SKM-1 (cell line): ENCODE measurements around the gene SDCBP2.

Experiments
- DNase-seq: peaks from one replicate; lab custom pipeline; 2025; ENCODE audit not compliant: unreplicated experiment; lab: John Stamatoyannopoulos, UW

The SDCBP2 gene

GRCh38 chr20:1277529-1278322 is 51.2 kb downstream of the SDCBP2 start:
- no peak for DNase-seq

GRCh38 chr20:1275919-1276318 is 53.0 kb downstream of the SDCBP2 start:
- DNase-seq, result no peak

- DNase-seq, result no peak
Measured at GRCh38 chr20:1274485-1275311, 54.2 kb downstream of the SDCBP2 start.

GRCh38 chr20:1273366-1273765 is 55.6 kb downstream of the SDCBP2 start:
- no peak for DNase-seq

GRCh38 chr20:1272368-1273100 is 56.4 kb downstream of the SDCBP2 start:
- DNase-seq, result no peak

GRCh38 chr20:1269850-1270249 is 59.1 kb downstream of the SDCBP2 start:
- no peak for DNase-seq

GRCh38 chr20:1269235-1269634 is 59.7 kb downstream of the SDCBP2 start:
- no peak for DNase-seq

GRCh38 chr20:1267809-1268374 is 61.0 kb downstream of the SDCBP2 start:
- no peak for DNase-seq

GRCh38 chr20:1267161-1267560 is 61.8 kb downstream of the SDCBP2 start:
- DNase-seq, result no peak

GRCh38 chr20:1266167-1266973 is 62.6 kb downstream of the SDCBP2 start, which contains the start of gene SNPH:
TSS of gene SNPH (plus strand) at chr20:1266294. CDS start at chr20:1296240, 29,946 bp downstream.
- DNase-seq, result peak; percentile 11

GRCh38 chr20:1265916-1266166 is 63.1 kb downstream of the SDCBP2 start:
- no peak for DNase-seq

GRCh38 chr20:1265226-1265915 is 63.6 kb downstream of the SDCBP2 start:
- DNase-seq, result no peak

- DNase-seq, result no peak
Measured at GRCh38 chr20:1264727-1265126, 64.2 kb downstream of the SDCBP2 start.

GRCh38 chr20:1263853-1264252 is 65.1 kb downstream of the SDCBP2 start:
- DNase-seq, result no peak
